Regular cardiac myocyte (primary cell): ENCODE measurements around the gene MXD4. TPM values are rescaled to one million over a fixed set of nuclear protein-coding genes. Genes with fewer than 3 reads are reported as not detected.

Experiments used
- total RNA-seq: library from RNA; depleted of rRNA; stranded (reverse); fragments of >200 nt; gene quantifications from 2 replicates; pipeline ENCODE4 v1.2.3, GENCODE V29; 2014

The MXD4 gene, protein sequence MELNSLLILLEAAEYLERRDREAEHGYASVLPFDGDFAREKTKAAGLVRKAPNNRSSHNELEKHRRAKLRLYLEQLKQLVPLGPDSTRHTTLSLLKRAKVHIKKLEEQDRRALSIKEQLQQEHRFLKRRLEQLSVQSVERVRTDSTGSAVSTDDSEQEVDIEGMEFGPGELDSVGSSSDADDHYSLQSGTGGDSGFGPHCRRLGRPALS
- 42.0 and 57.5 TPM in 2 replicates for total RNA-seq

DNA sequence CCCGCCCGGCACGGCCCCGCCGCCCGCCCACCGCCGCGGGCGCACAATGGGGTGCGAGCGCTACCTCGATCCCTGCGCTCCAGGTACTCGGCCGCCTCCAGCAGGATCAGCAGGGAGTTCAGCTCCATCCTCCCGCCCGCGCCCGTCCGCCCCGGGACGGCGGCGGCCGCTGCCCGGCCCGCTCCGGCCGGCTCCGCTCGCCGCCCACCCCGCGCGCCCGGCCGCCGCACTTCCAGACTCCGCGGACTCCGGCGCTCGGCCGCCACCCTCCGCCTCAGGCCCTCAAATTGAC is at the start of gene MXD4:
MXD4 (minus strand) TSS at position 257 of the 292 bp plus-strand sequence; CDS start at position 128, 129 bp downstream.

DNA sequence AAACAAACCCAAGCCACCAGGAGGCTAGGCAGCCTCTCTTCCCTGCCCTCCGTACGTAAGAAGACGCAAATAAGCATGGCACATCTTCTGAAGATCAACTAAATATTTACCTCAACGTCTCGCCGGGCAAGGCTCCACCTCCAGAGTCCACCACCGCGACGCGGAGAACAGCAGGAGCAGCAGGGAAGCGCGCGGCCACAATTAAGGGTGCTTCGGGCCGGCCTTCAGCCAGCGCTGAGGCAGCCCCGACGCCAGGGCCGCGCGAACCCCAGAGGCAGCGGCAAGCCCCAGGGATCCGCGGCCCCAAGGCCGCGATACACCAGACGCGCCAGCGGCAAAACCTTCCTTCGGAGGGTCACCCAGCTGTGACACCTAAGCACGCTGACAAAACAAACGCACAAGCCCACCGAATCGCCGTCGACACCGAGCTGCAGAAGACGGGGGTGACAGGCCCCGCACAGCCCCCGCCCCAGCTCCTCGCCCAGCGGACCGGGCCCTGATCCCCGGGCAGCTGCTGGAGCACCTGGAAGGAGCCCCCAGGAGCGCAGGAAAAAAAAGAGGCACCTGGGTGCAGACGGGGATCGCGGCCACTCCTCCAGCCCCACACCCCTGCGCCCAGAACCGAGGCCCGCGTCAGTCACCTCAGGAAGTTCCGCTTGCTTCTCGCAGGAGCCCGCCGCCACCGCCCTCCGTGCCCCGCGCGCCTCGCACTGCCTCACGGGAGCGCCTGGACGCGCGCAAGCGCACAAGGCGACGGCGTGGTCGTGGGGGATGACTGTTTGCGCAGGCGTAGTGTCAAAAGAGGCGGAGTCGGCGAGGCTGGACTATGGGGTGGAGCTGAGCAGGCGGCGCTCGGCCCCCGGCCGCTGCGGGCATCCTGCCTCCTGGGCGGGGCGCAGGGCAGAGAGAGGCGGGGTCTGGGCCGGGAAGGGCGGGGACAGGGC is 20.2 kb downstream of the MXD4 start, which contains the start of the genes HAUS3 and POLN:
HAUS3 (minus strand) TSS at position 712 of the 944 bp plus-strand sequence. CDS start 1,175 bp downstream, outside the sequence.
POLN (minus strand) TSS at position 712 of the 944 bp plus-strand sequence. CDS start 12,890 bp downstream, outside the sequence.

Other genes starting within 250 kb of the MXD4 start
- gene NAT8L, start 202.8 kb downstream of the MXD4 start, total RNA-seq, result under 0.01 TPM in 2 replicates
- gene HAUS3, start 20.0 kb downstream of the MXD4 start, total RNA-seq, result 9.0 and 16.7 TPM in 2 replicates
- 3.6 and 6.2 TPM in 2 replicates for gene POLN, start 20.0 kb downstream of the MXD4 start, total RNA-seq
- gene ZFYVE28, start 156.5 kb upstream of the MXD4 start, total RNA-seq, result 8.8 and 11.3 TPM in 2 replicates
- gene CFAP99, start 156.8 kb upstream of the MXD4 start, total RNA-seq, result not detected in 2 replicates
- gene RNF4, start 207.0 kb upstream of the MXD4 start, total RNA-seq, result 49.5 and 54.4 TPM in 2 replicates